ENCODE measurements around the gene FN1.

DNA sequence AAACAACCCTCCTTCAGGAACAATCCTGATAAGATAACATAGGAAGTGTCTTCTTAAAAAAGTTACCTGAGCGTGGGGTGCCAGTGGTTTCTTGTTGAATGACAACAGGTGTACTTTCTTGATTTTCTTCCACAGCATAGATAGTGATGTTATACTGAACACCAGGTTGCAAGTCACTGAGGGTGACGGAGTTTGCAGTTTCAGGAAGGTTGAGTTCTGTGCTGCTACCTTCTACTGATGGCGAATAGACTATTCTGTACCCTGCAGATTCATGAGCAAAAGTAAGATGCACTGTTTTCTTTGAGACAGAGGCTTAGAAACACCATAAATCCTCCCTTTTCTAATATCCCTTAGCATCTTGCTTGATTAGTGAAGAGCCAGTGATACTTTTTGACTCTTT, 28.8 kb downstream of the FN1 start:
- TF ChIP-seq CTCF (IDR thresholded peaks at IDR 0.05) (no peak), POLR2A (IDR thresholded peaks at IDR 0.05) (no peak), POLR2AphosphoS5 (IDR thresholded peaks at IDR 0.05) (no peak)

Data from prostate gland (tissue), 2 donors.